ENCODE results near the gene RHEB. TPM values are rescaled to one million over a fixed set of nuclear protein-coding genes. Genes with fewer than 3 reads are reported as not detected.

The RHEB gene
- total RNA-seq, 1 donor, result 98.8 TPM

- no peak for DNase-seq (ENCODE audit: low read depth)
- H3K4me3 ChIP-seq (ENCODE audit: low read depth, low read length), result no peak overlapping the region
- TF ChIP-seq, protein P1, sequence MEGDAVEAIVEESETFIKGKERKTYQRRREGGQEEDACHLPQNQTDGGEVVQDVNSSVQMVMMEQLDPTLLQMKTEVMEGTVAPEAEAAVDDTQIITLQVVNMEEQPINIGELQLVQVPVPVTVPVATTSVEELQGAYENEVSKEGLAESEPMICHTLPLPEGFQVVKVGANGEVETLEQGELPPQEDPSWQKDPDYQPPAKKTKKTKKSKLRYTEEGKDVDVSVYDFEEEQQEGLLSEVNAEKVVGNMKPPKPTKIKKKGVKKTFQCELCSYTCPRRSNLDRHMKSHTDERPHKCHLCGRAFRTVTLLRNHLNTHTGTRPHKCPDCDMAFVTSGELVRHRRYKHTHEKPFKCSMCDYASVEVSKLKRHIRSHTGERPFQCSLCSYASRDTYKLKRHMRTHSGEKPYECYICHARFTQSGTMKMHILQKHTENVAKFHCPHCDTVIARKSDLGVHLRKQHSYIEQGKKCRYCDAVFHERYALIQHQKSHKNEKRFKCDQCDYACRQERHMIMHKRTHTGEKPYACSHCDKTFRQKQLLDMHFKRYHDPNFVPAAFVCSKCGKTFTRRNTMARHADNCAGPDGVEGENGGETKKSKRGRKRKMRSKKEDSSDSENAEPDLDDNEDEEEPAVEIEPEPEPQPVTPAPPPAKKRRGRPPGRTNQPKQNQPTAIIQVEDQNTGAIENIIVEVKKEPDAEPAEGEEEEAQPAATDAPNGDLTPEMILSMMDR (IDR thresholded peaks at IDR 0.05; ENCODE audit: insufficient read depth, low read length), result no peak
Measured at GRCh38 chr7:151454305-151454704, 65.4 kb downstream of the RHEB start.

GRCh38 chr7:151453326-151453791 is 66.3 kb downstream of the RHEB start:
- no peak overlapping the region for H3K4me3 ChIP-seq (ENCODE audit: low read depth, low read length)

GRCh38 chr7:151452680-151453325 is 66.9 kb downstream of the RHEB start:
- no peak for DNase-seq (ENCODE audit: low read depth)
- TF ChIP-seq, protein P1 (IDR thresholded peaks at IDR 0.05; ENCODE audit: insufficient read depth, low read length), result no peak
- no peak overlapping the region for H3K4me3 ChIP-seq (ENCODE audit: low read depth, low read length)

More at GRCh38 chr7:151453326-151453791, 66.3 kb downstream of the RHEB start:
- no peak for DNase-seq (ENCODE audit: low read depth)
- TF ChIP-seq, protein P1 (IDR thresholded peaks at IDR 0.05; ENCODE audit: insufficient read depth, low read length), result no peak

DNA sequence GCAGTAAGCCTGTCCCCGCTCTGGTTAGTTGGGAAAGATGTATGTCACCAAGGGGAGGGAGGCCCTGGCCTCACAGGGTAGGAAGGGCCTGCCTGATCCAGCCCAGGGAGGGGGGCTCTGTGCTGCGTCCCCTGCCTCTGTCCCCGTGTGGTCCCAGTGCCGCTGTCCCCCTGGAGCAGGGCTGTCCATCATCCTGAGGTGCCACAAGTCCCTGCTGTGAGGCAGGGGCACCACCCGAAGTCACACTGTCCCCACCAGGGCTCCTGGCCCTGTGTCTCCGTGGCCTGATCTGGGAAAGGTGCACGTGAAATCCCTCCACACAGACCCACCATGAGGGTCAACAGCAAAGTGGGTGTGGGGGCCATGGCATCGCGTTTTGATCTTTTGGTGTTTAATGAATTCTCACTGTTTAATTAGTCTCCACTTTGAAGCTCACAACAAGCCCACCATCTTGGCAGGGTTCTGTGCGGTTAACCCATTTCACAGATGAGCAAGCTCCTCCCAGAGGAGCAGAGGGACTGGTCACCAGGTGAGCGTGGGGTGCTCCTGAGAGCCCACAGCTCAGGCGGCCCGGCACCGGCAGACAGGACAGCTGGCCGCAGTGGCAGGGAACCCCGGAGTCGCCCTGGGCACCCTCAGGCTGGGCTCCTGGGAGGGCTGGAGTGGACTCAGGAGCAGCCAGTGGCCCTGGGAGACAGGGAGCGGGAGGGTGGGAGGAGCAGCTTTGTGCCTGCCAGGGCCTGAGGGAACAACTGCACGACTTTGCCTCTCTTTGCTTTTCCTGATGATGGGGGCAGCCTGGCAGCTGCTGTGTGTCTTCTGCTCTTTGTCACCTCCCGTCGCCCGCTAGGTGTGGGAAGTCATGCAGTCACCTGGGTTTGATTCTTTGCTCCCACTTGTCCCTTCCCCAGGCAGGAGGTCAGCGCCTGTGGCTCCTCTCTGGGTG is 67.8 kb downstream of the RHEB start:
- H3K4me3 ChIP-seq (ENCODE audit: low read depth, low read length), result no peak overlapping the region
- TF ChIP-seq, protein P1 (IDR thresholded peaks at IDR 0.05; ENCODE audit: insufficient read depth, low read length), result no peak
- DNase-seq (ENCODE audit: low read depth), result no peak

- H3K4me3 ChIP-seq (ENCODE audit: low read depth, low read length), result no peak overlapping the region
- no peak for DNase-seq (ENCODE audit: low read depth)
- TF ChIP-seq, protein P1 (IDR thresholded peaks at IDR 0.05; ENCODE audit: insufficient read depth, low read length), result no peak
Measured at GRCh38 chr7:151451156-151451555, 68.5 kb downstream of the RHEB start.

DNA sequence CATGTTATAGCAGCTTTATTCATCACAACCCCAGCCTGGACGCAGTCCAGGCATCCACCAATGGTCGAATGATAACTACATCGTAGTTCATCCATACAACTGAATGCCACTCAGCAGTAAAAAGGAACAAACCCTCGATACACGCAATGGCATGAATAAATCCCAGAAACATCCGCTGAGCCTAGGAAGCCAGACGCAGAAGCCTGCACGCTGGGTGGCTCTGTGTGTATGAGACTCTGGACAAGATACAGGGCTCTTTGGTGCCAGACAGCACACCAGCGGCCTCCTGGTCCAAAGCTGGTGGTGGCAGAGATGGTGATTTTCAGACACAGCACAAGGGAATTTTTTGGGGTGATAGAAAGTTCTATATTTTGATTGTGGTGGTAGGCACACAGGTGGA is 69.7 kb downstream of the RHEB start:
- H3K4me3 ChIP-seq (ENCODE audit: low read depth, low read length), result no peak overlapping the region
- no peak for DNase-seq (ENCODE audit: low read depth)
- TF ChIP-seq, protein P1 (IDR thresholded peaks at IDR 0.05; ENCODE audit: insufficient read depth, low read length), result no peak

Data from fibroblast of the aortic adventitia (primary cell).